HG03066 (cell line): ENCODE data around the gene INO80.
"Not testable (repeated sequence)": the region's sequence is repeated elsewhere in the genome, so short reads cannot be mapped to it uniquely, and the experiment has no call there.

ENCODE experiments used
- ATAC-seq: cut with Tn5 transposase; IDR thresholded peaks from one replicate; pipeline ENCODE4 v1.9.1; 2021; ENCODE audit warnings: low read depth; ENCODE audit not compliant: unreplicated experiment

The INO80 gene, protein sequence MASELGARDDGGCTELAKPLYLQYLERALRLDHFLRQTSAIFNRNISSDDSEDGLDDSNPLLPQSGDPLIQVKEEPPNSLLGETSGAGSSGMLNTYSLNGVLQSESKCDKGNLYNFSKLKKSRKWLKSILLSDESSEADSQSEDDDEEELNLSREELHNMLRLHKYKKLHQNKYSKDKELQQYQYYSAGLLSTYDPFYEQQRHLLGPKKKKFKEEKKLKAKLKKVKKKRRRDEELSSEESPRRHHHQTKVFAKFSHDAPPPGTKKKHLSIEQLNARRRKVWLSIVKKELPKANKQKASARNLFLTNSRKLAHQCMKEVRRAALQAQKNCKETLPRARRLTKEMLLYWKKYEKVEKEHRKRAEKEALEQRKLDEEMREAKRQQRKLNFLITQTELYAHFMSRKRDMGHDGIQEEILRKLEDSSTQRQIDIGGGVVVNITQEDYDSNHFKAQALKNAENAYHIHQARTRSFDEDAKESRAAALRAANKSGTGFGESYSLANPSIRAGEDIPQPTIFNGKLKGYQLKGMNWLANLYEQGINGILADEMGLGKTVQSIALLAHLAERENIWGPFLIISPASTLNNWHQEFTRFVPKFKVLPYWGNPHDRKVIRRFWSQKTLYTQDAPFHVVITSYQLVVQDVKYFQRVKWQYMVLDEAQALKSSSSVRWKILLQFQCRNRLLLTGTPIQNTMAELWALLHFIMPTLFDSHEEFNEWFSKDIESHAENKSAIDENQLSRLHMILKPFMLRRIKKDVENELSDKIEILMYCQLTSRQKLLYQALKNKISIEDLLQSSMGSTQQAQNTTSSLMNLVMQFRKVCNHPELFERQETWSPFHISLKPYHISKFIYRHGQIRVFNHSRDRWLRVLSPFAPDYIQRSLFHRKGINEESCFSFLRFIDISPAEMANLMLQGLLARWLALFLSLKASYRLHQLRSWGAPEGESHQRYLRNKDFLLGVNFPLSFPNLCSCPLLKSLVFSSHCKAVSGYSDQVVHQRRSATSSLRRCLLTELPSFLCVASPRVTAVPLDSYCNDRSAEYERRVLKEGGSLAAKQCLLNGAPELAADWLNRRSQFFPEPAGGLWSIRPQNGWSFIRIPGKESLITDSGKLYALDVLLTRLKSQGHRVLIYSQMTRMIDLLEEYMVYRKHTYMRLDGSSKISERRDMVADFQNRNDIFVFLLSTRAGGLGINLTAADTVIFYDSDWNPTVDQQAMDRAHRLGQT (N-terminal part only)

DNA sequence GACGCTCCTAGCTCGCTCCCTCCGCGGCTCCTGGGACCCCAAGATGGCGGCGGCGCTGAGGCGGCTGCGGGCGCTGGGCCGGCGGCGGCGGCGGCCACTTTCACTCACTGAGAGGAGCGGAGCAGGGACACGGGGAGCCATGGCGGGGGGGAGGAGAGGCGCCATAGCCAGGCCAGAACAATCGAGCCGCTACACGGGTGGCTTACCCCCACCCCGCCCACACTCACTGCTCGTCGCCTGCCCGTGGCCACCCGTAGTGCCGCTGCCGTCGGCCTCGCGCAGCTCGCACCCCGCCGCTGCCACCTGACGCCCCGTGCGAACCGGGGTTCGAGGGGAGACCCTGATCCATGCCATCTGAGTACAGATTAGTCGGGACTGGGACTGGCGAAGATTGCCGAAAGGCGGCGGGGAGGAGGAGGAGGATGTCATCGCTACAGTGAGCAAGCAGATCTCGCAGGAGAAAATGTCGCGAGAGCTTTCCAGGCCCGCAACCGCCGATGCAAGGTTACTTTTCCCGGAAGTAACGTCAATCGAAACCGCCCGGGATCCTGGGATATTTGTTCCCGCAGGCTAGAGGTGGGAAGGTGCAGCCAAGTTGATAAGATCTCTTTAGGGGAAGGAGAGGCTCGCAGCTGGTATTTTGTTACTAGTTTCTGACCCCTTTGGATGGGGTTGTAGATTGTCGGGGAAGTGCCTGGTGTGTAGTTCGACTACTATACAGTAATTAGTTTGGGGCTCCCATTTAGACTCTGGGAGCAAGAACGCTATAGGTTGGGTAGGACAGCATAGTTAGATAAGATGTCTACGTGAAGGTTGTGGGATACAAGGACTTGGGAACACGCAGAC lies at the start of gene INO80:
TSS of gene INO80 (minus strand) at position 165 of the 846 bp plus-strand sequence. CDS start 19,970 bp downstream, outside the sequence.
- ATAC-seq, result peak; percentile 67

- no peak for ATAC-seq
Measured at GRCh38 chr15:41161736-41162135, 45.7 kb upstream of the INO80 start.

- ATAC-seq, result no peak
Measured at GRCh38 chr15:41161336-41161735, 45.3 kb upstream of the INO80 start.

- ATAC-seq, result no peak
Measured at GRCh38 chr15:41160639-41161315, 44.7 kb upstream of the INO80 start.

DNA sequence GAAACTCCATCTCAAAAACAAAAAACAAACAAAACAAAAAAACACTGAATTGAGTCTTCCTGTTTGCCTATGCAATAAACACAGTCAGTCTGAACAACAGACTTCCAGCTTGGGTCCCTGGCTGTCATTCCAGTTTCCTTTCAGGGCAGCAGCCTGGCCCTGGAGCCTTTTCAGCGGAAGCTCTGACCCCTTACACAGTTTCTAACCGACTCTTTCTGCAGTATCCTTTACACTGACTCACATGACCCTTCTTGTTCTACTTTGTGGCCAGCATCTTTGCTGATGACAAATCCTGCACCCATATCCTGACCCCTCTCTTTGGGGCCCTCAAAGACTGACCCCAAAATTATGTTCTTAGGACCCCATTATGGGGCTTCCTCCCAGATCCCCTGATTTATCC lies 38.3 kb upstream of the INO80 start:
- ATAC-seq, result no peak

DNA sequence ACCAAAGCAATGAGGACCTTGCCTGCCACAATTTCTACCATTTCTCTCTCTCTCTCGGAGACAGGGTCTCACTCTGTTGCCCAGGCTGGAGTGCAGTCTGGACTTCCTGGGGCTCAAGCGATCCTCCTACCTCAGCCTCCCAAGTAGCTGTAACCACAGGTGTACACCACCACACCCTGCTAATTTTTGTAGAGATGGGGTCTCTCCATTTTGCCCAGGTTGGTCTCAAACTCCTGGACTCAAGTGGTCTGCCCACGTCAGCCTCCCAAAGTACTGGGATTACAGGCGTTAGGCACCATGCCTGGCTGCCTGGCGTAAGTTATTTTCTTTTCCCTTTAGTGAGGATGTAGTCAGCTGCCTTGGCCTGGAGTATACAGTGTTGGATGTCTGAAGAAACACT lies 37.7 kb upstream of the INO80 start:
- ATAC-seq, result no peak

DNA sequence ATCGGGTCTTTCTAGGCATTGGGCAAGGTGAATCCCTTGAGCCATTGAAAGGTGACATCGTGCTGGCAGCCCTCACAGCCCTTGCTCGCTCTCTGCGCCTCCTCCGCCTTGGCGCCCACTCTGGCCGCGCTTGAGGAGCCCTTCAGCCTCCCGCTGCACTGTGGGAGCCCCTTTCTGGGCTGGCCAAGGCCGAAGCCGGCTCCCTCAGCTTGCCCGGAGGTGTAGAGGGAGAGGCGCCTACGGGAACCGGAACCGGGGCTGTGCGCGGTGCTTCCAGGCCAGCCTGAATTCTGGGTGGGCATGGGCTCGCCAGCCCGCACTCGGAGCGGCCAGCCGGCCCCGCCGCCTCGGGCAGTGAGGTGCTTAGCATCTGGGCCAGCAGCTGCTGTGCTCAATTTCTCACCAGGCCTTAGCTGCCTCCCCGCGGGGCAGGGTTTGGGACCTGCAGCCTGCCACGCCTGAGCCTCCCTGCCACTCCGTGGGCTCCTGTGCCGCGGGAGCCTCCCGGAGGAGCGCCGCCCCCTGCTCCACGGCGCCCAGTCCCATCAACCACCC lies 35.4 kb upstream of the INO80 start:
- ATAC-seq, result no peak

GRCh38 chr15:41150279-41150678 lies 34.2 kb upstream of the INO80 start:
- no peak for ATAC-seq

DNA sequence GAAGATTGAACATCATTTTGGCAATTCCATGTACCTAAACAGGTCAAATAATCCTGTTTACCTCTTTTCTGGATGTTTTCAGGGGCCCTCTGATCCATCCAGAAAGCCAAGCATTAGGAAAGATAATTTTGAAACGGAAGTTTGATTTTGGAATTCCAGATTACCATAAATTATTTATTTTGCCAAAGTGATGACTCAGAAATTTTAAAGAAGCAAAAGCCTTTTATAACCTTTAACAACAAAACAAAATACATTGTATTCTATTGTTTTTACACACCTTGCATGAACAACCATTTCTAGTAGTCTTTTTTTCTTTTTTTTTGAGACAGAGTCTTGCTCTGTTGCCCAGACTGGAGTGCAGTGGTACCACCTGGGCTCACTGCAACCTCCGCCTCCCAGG lies 32.0 kb upstream of the INO80 start:
- no peak for ATAC-seq

DNA sequence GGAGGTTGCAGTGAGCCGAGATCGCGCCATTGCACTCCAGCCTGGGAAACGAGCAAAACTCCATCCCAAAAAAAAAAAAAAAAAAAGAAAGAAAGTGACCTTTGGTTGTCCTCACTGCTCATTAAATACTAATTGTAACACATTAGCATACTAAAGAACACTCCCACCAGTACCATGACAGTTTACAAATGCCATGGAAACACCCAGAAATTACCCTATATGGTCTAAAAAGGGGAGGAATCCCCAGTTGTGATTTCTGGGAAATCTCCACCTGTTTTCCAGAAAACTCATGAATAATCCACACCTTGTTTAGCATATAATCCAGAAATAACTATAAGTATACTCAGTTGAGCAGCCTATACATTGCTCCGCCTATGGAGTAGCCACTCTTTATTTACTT lies 23.5 kb upstream of the INO80 start:
- no peak for ATAC-seq

DNA sequence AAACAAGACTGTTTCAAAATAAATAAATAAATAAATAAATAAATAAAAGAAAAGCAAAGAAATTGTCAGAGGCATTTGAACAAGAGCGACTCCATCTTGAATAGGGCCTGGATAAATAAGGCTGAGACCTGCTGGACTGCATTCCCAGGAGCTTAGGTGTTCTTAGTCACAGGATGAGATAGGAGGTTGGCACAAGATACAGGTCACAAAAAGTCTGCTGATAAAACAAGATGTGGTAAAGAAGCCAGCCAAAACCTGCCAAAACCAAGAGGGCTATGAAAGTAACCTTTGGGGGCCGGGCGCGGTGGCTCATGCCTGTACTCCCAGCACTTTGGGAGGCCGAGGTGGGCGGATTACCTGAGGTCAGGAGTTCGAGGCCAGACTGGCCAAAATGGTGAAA lies 23.0 kb upstream of the INO80 start:
- not testable (repeated sequence) for ATAC-seq

GRCh38 chr15:41135580-41135979 lies 19.5 kb upstream of the INO80 start:
- ATAC-seq, result not testable (repeated sequence)

GRCh38 chr15:41133454-41133853 lies 17.4 kb upstream of the INO80 start:
- no peak for ATAC-seq

DNA sequence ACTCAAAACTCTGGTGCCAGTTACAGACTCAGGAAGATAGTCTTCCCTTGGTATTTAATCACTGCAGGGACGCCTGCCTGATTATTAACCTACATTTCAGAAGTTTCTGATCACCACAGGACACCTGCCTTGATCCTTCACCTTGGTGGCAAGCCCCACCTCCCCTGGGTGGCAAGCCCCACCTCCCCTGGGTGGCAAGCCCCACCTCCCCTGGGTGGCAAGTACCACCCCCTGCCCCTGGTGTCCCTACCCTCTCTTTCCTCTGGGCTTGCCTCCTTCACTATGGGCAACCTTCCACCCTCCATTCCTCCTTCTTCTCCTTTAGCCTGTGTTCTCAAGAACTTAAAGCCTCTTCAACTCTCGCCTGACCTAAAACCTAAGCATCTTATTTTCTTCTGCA lies 16.0 kb upstream of the INO80 start:
- not testable (repeated sequence) for ATAC-seq

GRCh38 chr15:41128174-41128902 lies 12.3 kb upstream of the INO80 start:
- ATAC-seq, result no peak

DNA sequence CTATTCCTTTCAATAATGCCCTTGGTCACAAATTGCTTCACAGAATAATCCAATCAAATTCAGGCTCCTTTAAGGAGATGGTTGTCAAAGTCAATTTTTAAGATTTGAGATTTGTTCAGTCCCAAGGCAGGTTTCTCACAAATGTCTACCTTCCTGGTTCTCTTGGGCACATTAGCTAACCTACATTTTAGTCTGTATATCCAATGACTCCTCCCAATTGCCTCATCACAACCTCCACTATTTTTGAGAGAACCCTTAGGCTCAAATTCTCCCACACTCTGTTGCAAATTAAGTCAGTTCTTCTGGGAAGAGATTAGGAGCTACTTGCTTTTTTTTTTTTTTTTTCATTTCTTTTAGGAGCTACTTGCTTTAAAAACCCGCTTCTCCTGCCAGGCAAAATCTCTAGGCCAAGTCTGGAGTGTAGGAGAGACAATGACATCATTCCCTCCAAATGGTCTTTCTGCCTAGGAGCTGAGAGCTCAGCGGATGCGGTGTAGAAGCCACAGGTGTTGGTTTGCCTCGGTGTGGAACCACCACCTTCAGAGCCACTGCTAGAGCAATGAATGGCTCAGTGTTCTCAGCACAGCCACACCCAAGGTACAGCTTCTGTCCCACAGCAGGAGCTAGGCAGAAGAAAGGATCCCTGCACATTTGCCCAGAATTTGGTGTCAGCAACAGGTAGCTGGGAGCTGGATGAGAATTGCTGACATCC lies 10.0 kb upstream of the INO80 start:
- no peak for ATAC-seq

- no peak for ATAC-seq
Measured at GRCh38 chr15:41125063-41125669, 9.1 kb upstream of the INO80 start.
